HG03025 (cell line): ENCODE results near the gene OR51B2.
A peak's percentile ranks its signal among the peaks of the same experiment; 100 is the strongest.
"Not testable (repeated sequence)": the region's sequence is repeated elsewhere in the genome, so short reads cannot be mapped to it uniquely, and the experiment has no call there.

Experiments
- ATAC-seq: cut with Tn5 transposase; IDR thresholded peaks from one replicate; pipeline ENCODE4 v1.9.1; 2021; ENCODE audit warnings: mild to moderate bottlenecking, moderate library complexity; ENCODE audit not compliant: unreplicated experiment, low FRiP score

The OR51B2 gene

DNA sequence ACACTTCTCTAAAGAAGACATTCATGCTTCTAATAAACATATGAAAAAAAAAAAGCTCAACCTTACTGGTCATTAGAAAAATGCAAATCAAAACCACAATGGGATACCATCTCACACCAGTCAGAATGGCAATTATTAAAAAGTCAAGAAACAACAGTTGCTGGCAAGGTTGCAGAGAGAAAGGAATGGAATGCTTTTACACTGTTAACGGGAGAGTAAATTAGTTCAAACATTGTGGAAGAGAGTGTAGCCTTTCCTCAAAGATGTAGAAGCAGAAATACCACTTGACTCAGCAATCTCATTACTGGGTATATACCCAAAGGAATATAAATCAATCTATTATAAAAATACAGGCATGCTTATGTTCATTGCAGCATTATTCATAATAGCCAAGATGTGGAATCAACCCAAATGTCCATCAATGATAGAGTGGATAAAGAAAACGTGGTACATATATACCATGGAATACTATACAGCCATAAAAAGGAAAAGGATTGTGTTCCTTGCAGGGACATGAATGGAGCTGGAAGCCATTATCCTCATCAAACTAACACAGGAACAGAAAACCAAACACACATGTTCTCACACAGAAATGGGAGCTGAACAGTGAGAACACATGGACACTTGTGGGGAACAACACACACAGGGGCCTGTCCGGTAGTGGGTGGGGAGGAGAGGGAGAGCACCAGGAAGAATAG is 10.6 kb downstream of the OR51B2 start:
- ATAC-seq: not testable (repeated sequence)

DNA sequence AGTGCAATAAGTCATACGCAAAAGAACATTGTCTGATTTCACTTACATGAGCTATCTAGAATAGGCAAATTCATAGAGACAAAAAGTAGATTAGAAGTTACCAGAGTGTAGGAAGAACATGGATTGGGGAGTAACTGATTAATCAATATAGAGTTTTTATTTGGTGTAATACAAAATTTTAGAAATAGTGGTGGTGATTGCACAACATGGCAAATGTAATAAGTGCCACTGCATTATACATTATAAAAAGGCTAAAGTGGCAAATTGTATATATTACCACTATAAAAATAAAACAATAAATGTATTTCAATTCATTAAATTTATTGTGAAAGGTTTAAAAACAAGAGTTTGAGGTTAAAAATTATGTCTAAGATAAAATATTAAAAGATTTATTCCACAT is 13.7 kb downstream of the OR51B2 start:
- ATAC-seq: no peak

DNA sequence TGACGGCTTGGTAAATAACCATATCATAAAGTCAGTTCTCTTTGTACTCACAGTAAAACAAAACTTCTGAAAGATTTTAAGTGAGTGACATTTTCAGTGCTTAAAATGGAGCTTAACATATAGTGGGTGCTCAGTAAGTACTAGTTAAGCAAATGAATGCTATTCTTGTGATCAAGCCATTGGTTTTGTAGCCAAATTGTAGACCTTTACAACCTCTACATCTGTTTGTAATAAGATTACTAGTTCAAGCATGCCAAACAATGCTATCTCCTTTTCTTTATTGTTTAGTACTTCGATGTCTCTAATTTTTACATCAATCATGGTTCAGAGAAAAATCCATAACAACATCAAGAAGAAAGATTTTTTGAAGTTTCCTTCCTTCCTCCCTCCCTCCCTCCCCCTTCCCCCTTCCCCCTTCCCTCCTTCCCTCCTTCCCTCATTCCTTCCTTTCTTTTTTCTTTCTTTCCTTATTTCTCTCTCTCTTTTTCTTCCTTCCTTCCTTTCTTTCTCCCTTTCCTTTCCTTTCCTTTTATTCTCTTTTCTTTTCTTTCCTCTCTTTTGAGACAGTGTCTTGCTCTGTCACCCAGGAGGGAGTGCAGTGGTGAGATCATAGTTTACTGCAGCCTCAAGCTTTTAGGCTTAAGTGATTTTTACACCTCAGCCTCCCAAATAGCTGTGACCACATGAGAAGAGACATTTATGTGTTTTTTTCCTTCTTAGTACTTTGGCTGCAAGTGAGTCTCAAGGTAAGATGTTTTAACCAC is 16.7 kb downstream of the OR51B2 start:
- no peak for ATAC-seq

DNA sequence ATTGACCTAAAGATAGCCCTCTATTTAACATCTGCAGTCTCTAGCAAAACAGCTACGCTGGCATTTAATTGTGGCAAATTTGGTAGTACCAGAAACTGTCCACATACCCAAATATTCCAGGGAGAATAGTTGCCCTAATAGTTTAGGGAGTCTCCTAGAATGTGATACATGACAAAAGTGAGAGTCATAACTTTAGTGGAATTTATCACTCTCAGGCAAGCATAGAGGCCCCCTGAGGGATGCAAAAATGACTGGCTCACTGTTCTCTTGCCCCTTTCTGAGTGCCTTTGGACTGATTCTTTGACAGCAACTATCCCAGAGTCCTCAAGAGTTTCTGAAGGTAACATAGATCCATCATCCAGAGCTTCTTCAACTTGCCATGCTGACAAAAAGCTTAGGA is 20.1 kb downstream of the OR51B2 start:
- ATAC-seq: no peak

DNA sequence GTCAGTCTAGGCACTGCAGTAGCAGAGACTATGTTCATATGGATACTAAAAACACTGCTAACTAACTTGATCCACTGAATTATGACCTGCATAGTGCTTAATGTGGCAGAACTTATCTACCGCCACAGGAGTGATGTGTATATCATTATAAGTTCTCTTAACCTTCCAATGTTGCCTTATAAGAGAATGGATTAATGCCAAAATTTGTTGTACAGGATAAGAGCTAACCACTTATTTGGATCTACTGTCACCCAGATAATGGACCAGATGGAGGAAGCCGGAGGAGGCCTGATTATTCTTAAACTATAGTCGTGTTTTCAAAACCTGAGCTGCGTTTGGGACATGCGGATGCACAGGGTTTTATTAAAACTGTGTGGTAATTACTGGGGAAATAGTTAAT is 20.5 kb downstream of the OR51B2 start:
- no peak for ATAC-seq

DNA sequence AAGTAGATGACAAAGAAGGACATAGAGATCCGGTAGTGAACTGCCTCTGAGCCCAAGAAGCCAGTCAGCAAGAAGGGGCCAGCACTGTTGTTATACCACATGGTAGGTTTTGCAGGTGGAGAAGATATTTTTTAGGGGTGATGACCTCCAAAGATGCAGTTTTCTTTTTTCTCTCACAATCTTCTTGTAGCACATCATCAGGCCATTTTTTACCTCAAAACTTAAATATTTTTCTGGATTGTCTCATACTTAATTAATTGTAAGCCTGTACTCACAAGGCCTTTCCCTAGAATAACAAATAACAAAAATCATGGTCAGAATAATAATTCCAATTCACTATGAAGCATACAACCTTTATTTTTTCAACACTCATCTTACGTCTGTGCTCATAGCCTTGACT is 22.3 kb downstream of the OR51B2 start, which contains the start of gene OR51B4:
Gene OR51B4, minus strand, starts transcription at position 101 of the 400 bp plus-strand sequence. Its CDS starts 0 bp downstream, at position 101.
- ATAC-seq: no peak

DNA sequence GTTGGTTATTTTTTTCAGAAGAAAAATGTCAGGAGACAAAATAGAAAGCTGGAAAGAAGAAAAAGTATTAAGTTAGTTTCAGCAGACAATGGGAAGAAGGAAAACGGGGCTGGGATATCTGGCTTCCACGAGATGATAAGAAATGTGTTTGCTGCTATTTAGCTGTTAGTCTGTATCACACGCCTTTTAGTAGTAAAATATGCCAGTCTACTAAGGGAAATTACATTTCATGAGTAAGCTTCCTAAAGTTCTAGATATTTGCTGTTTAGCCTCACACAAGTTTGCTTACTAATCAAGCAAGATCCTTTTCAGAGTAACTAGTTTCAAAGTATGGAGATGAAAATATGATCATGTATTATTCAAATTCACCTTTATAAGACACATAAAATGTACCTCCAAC is 23.8 kb downstream of the OR51B2 start:
- no peak for ATAC-seq

DNA sequence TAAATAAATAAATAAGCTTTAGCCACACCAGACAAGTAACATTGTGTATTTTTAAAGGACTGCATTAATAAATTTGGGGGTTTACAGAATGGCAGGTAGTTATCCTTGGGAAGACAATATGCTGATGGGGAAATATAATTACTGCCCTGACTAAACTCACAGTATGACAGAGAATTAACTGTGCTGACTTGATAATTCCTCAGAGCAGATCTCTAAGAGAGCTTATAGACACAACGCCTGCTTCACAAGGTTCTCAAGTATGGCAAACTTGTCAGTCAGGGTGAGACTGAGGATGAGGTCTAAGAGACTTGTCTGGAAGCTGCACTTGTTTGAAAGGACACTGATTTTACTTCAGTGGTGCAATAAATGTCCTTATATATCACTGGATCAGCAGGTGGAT is 25.6 kb downstream of the OR51B2 start:
- no peak for ATAC-seq

DNA sequence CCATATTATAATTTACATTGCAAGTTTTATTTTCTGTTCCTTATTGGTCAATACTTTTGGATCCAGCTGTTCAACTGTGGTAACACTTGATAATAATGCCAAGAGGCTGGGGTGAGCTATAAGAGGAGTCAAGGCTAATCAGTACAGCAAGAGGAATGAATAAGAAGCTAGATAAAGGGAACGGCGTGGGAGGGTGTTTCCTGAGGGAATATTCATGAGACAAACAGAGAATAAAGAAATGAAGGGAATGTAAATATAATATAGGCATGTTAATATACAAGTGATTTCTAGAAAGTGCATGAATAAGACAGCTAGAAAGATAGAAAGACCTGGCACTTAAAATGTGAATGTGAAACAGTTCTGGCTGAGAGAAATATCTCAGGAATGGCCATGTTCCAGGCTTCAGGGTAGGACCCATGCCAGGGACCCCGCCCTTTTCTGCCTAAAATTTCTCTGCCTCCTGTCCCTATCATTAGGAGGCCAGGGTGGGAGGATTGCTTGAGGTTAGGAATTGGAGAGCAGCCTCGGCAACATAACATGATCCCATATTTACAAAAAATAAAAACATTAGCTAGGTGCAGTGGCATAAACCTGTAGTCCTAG is 26.3 kb downstream of the OR51B2 start:
- no peak for ATAC-seq

DNA sequence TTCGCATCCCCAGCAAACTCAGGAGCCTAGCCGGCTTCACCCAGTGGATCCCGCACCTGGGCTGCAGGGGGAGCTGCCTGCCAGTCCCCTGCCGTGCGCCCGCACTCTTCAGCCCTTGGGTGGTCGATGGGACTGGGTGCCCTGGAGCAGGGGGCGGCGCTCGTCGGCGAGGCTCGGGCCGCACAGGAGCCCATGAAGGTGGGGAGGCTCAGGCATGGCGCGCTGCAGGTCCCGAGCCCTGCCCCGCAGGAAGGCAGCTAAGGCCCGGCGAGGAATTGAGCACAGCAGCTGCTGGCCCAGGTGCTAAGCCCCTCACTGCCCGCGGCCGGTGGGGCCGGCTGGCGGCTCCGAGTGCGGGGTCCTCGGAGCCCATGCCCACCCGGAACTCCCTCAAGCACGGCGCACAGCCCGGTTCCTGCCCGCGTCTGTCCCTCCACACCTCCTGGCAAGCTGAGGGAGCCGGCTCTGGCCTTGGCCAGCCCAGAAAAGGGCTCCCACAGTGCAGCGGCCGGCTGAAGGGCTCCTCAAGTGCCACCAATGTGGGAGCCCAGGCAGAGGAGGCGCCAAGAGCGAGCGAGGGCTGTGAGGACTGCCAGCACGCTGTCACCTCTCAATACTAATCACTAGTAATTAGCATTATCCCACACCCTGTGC is 29.6 kb downstream of the OR51B2 start:
- not testable (repeated sequence) for ATAC-seq

DNA sequence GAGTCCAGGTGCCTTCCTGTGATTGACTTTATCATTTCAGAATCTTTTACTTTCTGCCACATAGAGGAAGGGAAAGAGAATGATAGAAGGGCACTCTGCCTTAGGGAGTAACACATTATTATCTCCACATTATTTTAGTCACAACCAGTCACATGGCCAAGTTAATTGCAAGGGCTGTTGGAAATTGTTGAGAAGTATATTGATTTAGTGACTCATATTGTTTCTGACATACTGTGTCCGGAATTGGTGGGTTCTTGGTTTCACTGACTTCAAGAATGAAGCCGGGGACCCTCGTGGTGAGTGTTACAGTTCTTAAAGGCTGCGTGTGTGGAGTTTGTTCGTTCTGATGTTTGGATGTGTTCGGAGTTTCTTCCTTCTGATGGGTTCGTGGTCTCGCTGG is 31.1 kb downstream of the OR51B2 start:
- ATAC-seq: no peak

DNA sequence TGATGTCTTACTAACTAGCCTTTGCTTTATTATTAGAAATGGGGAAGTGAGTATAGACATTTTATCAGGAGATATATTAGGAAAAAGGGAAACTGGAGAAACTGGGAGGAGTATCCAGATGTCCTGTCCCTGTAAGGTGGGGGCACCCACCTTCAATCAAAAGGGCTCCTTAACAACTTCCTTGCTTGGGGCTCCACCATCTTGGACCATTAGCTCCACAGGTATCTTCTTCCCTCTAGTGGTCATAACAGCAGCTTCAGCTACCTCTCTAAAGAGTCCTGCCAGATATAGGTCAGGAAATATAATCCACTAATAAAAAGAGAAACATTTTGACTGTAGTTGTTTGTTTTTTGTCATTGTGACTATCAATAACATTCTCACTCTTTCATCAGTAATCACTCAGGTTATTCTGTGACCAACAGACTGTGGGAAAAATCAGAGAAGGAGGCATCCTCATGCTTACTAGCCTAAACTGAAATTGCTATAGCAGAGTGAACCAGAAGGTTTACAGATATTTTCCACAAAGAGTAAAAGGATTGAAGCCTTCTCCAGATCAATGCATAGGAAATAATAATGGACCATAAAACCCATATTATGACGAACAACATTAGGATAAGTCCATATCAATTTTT is 32.8 kb downstream of the OR51B2 start:
- ATAC-seq: peak; percentile 82

DNA sequence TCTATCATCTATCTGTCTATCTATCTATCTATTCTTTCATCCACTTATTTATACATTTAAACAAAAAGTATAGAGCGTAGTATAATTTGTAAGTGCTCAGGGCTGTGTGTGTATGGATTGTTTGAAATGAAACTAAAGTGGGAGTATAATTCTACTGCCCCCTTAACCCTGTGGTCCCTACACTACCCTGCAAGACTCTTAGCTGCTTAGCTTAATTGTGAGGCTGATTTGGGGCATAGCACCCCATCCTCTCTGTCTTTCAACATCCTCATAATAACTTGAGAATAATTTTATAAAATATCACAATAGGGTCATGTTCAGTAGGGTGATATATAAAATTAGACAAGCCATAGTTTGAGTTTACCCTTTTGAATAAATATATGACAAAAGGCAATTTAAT is 34.0 kb downstream of the OR51B2 start:
- no peak for ATAC-seq

DNA sequence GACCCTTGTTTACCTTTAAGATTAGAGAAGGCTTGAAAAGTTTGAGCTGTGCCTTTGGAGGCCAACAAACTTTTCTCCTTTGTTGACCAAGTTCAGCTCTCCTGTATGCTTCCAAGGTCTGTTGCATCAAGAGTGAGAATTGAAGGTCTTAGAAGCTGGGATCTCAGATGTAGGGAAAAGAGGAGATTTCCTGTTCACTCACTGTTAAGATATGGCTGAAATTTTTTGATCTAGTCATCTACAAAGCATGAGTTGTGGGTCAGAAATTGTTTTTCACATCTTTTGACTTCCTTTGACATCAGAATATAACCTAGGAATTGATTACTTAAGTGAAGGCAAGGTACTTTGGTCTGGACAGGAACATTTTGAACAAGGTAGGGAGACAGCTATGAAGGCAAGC is 34.4 kb downstream of the OR51B2 start:
- ATAC-seq: no peak

DNA sequence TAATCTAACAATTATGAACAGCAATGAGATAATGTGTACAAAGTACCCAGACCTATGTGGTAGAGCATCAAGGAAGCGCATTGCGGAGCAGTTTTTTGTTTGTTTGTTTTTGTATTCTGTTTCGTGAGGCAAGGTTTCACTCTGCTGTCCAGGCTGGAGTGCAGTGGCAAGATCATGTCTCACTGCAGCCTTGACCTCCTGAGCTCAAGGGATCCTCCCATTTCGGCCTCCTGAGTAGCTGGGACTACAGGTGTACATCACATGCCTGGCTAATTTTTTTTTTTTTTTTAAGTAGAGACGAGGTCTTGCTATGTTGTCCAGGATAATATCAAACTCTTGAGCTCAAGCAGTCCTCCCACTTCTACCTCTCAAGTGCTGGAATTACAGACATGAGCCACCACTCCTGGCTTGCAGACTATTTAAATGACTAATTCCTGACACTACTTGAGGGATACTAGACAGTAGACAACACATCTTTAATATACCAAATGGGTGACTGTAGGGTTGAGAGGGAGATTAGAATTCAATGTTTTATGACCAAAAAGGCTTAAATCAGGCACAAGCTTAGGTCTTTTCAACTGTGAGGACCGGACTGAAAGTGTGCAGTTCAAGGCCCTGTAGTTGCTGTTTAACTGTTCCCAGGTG is 35.1 kb downstream of the OR51B2 start:
- ATAC-seq: no peak

DNA sequence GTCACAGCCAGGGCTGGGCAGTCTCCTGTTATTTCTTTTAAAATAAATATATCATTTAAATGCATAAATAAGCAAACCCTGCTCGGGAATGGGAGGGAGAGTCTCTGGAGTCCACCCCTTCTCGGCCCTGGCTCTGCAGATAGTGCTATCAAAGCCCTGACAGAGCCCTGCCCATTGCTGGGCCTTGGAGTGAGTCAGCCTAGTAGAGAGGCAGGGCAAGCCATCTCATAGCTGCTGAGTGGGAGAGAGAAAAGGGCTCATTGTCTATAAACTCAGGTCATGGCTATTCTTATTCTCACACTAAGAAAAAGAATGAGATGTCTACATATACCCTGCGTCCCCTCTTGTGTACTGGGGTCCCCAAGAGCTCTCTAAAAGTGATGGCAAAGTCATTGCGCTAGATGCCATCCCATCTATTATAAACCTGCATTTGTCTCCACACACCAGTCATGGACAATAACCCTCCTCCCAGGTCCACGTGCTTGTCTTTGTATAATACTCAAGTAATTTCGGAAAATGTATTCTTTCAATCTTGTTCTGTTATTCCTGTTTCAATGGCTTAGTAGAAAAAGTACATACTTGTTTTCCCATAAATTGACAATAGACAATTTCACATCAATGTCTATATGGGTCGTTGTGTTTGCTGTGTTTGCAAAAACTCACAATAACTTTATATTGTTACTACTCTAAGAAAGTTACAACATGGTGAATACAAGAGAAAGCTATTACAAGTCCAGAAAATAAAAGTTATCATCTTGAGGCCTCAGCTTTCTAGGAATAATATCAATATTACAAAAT is 35.8 kb downstream of the OR51B2 start:
- no peak for ATAC-seq

DNA sequence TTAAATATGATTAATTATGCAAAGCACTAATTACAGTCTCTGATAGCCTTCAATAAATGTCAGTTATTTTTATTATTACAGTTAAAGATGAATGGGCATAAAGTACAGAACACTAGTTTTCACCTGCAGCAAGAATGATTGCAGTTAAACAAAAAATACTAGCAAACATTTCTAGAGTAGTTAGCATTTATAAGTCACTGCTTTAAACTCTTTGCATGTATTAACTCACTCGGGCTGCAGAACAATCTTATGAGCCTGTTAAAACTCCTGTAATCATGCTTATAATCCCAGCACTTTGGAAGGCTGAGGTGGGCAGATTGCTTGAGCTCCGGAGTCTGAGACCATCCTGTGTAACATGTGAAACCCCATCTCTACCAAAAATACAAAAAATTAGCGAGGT is 37.2 kb downstream of the OR51B2 start:
- no peak for ATAC-seq

DNA sequence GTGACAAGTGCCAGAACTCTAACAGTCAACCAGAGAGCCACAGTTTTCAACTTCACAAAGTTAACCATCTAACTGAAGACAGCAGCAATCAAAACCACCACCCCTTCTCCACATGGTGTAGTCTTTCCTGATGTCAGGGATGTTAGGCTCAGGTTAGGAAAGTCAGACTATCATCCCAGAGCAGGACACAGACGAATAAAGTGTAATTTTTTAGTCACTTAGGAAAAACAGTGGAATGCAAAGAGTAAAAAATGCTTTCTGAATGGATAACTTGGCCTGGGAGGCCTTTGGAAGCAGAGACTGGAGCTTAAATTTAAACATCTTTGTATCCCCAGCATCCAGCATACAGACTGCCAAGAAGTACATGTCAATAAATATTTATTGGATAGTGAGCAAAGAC is 37.7 kb downstream of the OR51B2 start:
- ATAC-seq: no peak

DNA sequence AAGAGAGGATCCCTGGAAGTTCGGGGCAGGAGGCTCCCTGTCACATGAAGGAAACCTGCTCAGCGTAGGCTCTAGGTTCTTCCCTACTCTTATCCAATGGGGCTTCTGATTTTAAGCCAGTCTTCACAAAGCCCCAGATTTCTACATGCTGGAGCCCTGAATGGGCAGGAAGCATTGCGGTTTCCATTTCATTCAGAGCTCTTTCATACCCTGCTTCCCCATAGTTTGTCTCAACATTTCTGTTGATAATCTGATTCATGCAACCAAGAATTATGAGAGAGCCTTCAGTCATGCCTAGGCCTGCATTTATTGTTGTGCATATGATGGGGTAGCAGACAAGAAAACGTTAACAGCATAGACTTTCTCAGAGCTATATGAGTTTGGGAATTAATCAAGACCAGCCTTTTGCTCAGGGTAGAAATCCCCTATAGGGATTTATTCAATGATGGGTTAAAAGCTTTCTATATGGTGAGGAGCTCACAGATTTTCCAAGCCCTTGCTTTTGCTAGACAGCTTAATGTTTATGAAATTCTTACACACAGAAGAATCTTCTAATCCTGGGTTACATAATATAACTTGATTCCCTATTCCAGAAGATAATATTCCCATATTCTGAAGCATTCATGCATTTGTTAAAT is 38.3 kb downstream of the OR51B2 start:
- ATAC-seq: no peak
